Measurements from ENCODE around the gene SLC22A1.
"Not testable (repeated sequence)": the region's sequence is repeated elsewhere in the genome, so short reads cannot be mapped to it uniquely, and the experiment has no call there.

SLC22A1 gene

DNA sequence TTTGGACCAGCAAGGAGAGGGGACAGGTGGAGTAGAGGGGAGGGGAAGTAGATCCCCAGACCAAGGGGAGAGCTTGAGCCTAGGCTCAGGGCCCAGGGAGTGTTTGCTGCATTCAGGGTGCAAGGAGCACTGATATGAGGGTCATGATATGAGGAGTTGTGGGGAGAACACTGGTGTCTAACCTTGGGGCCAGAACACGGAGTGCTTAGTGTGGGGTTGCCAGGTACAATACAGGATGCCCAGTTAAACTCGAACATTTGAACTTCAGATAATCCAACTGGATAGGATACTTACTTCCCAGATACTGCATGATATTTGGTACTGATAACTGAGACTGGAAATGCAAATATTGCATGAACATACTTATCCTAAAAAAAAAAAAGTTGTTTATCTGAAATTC is 2.4 kb downstream of the SLC22A1 start:
- H3K4me1 ChIP-seq (ENCODE audit: insufficient read depth, insufficient read length) = no peaks in the 10 kb centered on the region

DNA sequence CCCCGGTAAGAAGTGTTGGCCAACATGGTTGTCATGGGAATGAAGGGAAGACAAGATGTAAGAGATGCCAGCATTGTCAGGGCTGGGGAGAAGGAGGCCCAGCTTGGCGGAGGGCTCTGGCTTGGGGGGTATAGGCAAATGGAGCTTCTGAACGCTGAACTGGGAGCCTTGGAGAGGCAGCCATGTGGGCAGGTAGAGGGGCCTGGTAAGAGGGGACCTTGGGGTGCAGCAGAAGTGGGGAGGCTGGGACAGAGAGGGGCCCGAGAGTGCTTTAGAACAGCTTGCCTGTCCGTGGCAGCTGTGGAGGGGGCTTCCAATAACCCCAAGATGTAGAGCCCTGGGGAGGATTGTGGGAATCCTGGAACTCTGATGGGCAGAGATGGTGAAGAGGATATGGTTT is 3.0 kb downstream of the SLC22A1 start:
- no peak overlapping the region for H3K4me3 ChIP-seq (ENCODE audit: insufficient read length, low read depth)
- DNase-seq (ENCODE audit: low read depth, low spot score) = no peak
- H3K27me3 ChIP-seq (ENCODE audit: insufficient read depth, insufficient read length) = no peaks in the 10 kb centered on the region
- TF ChIP-seq ZNF274 (IDR thresholded peaks at IDR 0.05; ENCODE audit: low read depth, low read length) = no peak
- TF ChIP-seq YY1 (IDR thresholded peaks at IDR 0.05; ENCODE audit: insufficient read depth, insufficient read length) = no peak
- no peak for TF ChIP-seq SUZ12 (IDR thresholded peaks at IDR 0.05; ENCODE audit: extremely low read depth, insufficient read depth, insufficient read length)
- no peaks in the 10 kb centered on the region for H3K4me1 ChIP-seq (ENCODE audit: insufficient read depth, insufficient read length)
- no peak overlapping the region for H3K9ac ChIP-seq (ENCODE audit: insufficient read length, low read depth)
- no peaks in the 10 kb centered on the region for H3K36me3 ChIP-seq (ENCODE audit: insufficient read depth, insufficient read length, low read length)
- no peaks in the 10 kb centered on the region for H3K9me3 ChIP-seq (ENCODE audit: insufficient read depth, low read length)

More for the DNA sequence above, 2.4 kb downstream of the SLC22A1 start:
- TF ChIP-seq ZNF274 (IDR thresholded peaks at IDR 0.05; ENCODE audit: low read depth, low read length) (no peak), SUZ12 (IDR thresholded peaks at IDR 0.05; ENCODE audit: extremely low read depth, insufficient read depth, insufficient read length) (no peak), YY1 (IDR thresholded peaks at IDR 0.05; ENCODE audit: insufficient read depth, insufficient read length) (no peak)
- DNase-seq (ENCODE audit: low read depth, low spot score) = no peak
- Histone ChIP-seq H3K36me3 (ENCODE audit: insufficient read depth, insufficient read length, low read length) (no peaks in the 10 kb centered on the region), H3K27me3 (ENCODE audit: insufficient read depth, insufficient read length) (no peaks in the 10 kb centered on the region), H3K9me3 (ENCODE audit: insufficient read depth, low read length) (no peaks in the 10 kb centered on the region), H3K4me3 (ENCODE audit: insufficient read length, low read depth) (no peak overlapping the region), H3K9ac (ENCODE audit: insufficient read length, low read depth) (no peak overlapping the region)

DNA sequence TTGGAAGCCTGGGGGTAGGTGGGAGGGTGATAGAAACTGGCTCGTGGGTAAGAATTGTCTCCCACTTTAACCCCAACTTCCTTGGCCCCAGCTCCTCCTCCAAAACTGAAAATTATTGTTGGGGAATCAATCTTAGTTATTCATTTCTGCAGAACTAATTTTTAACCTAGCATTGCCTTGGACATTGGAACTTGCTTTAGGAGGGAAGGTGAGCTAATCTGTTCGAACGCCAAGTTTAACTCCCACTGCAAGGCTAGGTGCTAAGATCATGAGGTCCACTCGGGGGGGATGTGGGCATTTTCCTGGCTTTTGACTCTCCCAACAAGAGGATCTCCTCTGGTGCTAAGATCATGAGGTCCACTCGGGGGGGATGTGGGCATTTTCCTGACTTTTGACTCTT is 3.5 kb downstream of the SLC22A1 start:
- not testable (repeated sequence) for H3K4me1 ChIP-seq (ENCODE audit: insufficient read depth, insufficient read length); H3K9ac ChIP-seq (ENCODE audit: insufficient read length, low read depth)

DNA sequence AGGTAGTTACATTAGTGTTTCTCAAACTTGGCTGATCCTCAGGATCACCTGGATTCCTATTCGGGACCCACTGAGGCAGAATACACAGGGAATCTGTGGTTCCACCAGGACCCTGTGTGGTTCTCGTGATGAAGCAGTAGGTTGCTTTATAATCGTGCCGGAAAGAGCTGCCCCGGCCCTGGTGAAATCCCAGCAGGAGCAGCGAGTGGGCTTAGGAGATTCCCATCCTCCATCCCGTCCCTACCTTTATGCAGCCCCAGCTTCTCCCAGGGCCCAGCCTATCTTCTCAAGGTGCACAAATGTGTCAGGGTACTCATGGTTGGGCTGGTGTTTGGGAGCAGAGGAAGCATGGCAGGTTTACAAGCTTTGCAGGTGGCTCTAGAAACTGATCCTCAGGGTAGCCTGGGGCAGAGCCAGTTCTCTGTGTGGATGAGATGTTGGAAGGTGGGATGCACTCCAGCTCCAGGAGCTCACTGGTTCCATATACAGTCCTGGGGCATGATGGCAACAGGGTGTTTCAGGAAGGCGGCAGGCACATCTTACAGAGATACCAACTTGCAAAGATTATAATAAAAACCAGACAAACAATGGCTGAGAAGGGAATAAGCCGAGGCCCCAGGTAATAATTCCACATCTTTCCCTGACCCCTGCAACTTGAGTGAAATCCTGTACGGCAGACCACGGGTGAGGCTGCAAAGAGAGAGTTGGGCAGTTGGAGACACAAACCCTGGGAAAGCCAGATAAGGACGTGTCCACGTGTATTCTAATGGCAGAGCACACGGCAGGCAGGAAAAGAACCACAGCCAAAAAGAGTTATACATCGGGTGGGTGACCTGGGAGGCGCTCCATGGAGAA is 5.9 kb downstream of the SLC22A1 start:
- no peaks in the 10 kb centered on the region for H3K27me3 ChIP-seq (ENCODE audit: insufficient read depth, insufficient read length)
- TF ChIP-seq SUZ12 (IDR thresholded peaks at IDR 0.05; ENCODE audit: extremely low read depth, insufficient read depth, insufficient read length) = no peak
- no peak for TF ChIP-seq YY1 (IDR thresholded peaks at IDR 0.05; ENCODE audit: insufficient read depth, insufficient read length)
- no peak for TF ChIP-seq ZNF274 (IDR thresholded peaks at IDR 0.05; ENCODE audit: low read depth, low read length)
- no peaks in the 10 kb centered on the region for H3K9me3 ChIP-seq (ENCODE audit: insufficient read depth, low read length)
- H3K9ac ChIP-seq (ENCODE audit: insufficient read length, low read depth) = no peak overlapping the region
- H3K4me3 ChIP-seq (ENCODE audit: insufficient read length, low read depth) = no peak overlapping the region
- H3K4me1 ChIP-seq (ENCODE audit: insufficient read depth, insufficient read length) = peaks cover 2% of the 10 kb centered on the region
- no peaks in the 10 kb centered on the region for H3K36me3 ChIP-seq (ENCODE audit: insufficient read depth, insufficient read length, low read length)
- DNase-seq (ENCODE audit: low read depth, low spot score) = no peak

More for the DNA sequence above, 3.5 kb downstream of the SLC22A1 start:
- H3K4me3 ChIP-seq (ENCODE audit: insufficient read length, low read depth); DNase-seq (ENCODE audit: low read depth, low spot score); H3K9me3 ChIP-seq (ENCODE audit: insufficient read depth, low read length); H3K36me3 ChIP-seq (ENCODE audit: insufficient read depth, insufficient read length, low read length); H3K27me3 ChIP-seq (ENCODE audit: insufficient read depth, insufficient read length): not testable (repeated sequence)

DNA sequence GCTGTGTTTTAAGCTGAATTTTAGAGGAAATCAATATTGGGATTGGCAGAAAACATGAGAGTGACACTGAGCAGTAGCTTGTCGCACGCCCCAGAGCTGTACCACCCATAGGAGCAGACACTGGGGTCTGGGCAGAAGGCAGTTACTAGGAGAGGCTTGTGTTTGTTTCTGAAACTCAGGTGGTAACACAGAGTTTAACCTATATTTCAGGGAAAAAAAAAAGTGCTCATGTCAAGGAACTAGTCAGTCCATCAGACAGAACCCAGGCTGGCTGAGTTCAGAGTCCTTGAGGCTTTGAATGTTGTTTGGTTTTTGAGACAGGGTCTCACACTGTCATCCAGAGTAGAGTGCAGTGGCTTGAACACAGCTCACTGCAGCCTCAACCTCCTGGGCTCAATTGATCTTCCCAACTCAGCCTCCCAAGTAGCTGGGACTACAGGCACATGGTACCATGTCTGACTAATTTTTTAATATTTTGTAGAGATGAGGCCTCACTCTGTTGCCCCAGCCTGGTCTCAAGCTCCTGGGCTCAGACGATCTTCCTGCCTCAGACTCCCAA is 6.6 kb downstream of the SLC22A1 start:
- DNase-seq (ENCODE audit: low read depth, low spot score) = no peak
- no peaks in the 10 kb centered on the region for H3K27me3 ChIP-seq (ENCODE audit: insufficient read depth, insufficient read length)
- H3K9ac ChIP-seq (ENCODE audit: insufficient read length, low read depth) = no peak overlapping the region
- no peaks in the 10 kb centered on the region for H3K36me3 ChIP-seq (ENCODE audit: insufficient read depth, insufficient read length, low read length)
- TF ChIP-seq SUZ12 (IDR thresholded peaks at IDR 0.05; ENCODE audit: extremely low read depth, insufficient read depth, insufficient read length) (no peak), ZNF274 (IDR thresholded peaks at IDR 0.05; ENCODE audit: low read depth, low read length) (no peak), YY1 (IDR thresholded peaks at IDR 0.05; ENCODE audit: insufficient read depth, insufficient read length) (no peak)
- H3K4me3 ChIP-seq (ENCODE audit: insufficient read length, low read depth) = no peak overlapping the region
- H3K9me3 ChIP-seq (ENCODE audit: insufficient read depth, low read length) = no peaks in the 10 kb centered on the region
- H3K4me1 ChIP-seq (ENCODE audit: insufficient read depth, insufficient read length) = peaks cover 4% of the 10 kb centered on the region

DNA sequence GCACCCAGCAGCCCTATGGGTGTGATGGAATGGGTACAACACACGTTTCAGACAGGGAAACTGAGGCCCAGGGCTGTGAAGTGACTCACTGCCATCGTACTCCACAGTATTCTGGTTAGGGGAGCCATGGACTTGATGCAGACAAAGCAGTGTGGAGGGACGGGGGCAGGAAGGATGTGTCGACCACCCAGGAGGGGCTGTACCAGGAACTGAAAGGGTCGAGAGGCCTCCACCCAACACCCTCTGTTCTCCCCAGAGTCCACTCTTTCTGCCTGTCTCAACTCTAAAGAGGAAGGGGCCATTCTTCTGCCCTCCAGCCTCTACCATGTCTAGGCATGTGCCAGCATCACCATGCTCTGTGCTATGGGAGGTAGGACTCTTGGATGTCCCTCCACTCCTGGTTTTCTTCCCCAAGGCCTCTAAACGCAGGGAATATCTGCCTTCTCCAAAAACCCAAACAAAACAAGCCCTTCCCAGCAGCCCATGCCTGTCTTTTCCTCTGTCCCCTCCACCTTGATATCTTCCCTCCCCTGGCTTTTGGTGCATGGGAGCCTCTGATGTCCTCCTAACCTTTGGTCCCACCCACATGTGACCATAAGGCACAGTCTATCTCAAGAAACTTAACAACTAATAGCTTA is 7.4 kb downstream of the SLC22A1 start:
- Histone ChIP-seq H3K36me3 (ENCODE audit: insufficient read depth, insufficient read length, low read length) (no peaks in the 10 kb centered on the region), H3K27me3 (ENCODE audit: insufficient read depth, insufficient read length) (no peaks in the 10 kb centered on the region), H3K9ac (ENCODE audit: insufficient read length, low read depth) (no peak overlapping the region), H3K9me3 (ENCODE audit: insufficient read depth, low read length) (no peaks in the 10 kb centered on the region), H3K4me1 (ENCODE audit: insufficient read depth, insufficient read length) (peaks cover 4% of the 10 kb centered on the region), H3K4me3 (ENCODE audit: insufficient read length, low read depth) (no peak overlapping the region)
- TF ChIP-seq SUZ12 (IDR thresholded peaks at IDR 0.05; ENCODE audit: extremely low read depth, insufficient read depth, insufficient read length) (no peak), ZNF274 (IDR thresholded peaks at IDR 0.05; ENCODE audit: low read depth, low read length) (no peak), YY1 (IDR thresholded peaks at IDR 0.05; ENCODE audit: insufficient read depth, insufficient read length) (no peak)
- DNase-seq (ENCODE audit: low read depth, low spot score) = no peak

DNA sequence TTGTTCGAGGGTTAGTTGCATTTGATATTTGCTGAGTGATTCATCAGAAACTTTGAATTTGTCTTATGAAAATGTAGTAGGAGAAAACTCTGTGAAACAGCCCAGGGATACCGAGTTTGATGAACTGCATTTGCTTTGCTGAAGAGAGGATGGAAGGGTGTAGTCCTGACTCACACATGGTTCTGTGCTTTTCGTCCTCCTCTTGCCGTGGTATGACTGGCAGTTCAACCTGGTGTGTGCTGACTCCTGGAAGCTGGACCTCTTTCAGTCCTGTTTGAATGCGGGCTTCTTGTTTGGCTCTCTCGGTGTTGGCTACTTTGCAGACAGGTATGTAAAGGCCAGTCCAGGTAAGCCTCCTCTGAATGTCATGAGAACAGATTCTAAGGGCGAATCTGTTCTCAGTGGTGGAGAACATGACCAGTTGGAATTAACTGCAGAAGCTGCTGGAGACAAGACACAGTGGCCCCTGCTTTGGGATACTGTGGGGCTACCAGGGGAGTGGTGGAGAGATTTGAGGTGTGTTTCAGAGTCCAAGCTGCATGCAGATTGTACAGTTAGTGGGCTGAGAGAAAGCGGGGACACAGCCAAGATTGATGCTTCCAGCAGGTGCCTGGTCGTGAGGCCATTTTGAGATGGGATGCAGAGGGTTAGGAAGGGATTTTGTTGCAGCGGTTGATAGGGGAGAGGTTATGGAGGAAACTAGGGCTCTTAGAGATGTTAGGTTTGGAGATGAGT is 8.4 kb downstream of the SLC22A1 start:
- Histone ChIP-seq H3K9me3 (ENCODE audit: insufficient read depth, low read length) (no peaks in the 10 kb centered on the region), H3K36me3 (ENCODE audit: insufficient read depth, insufficient read length, low read length) (no peaks in the 10 kb centered on the region), H3K27me3 (ENCODE audit: insufficient read depth, insufficient read length) (no peaks in the 10 kb centered on the region), H3K4me3 (ENCODE audit: insufficient read length, low read depth) (no peak overlapping the region), H3K4me1 (ENCODE audit: insufficient read depth, insufficient read length) (peaks cover 4% of the 10 kb centered on the region), H3K9ac (ENCODE audit: insufficient read length, low read depth) (no peak overlapping the region)
- TF ChIP-seq SUZ12 (IDR thresholded peaks at IDR 0.05; ENCODE audit: extremely low read depth, insufficient read depth, insufficient read length) (no peak), YY1 (IDR thresholded peaks at IDR 0.05; ENCODE audit: insufficient read depth, insufficient read length) (no peak), ZNF274 (IDR thresholded peaks at IDR 0.05; ENCODE audit: low read depth, low read length) (no peak)
- no peak for DNase-seq (ENCODE audit: low read depth, low spot score)

Data from NT2/D1 (cell line).